Loucy (cell line): ENCODE measurements around the gene FGB.

ENCODE experiments used
- EZH2phosphoT487 ChIP-seq: fragments of 200-600 bp; IDR thresholded peaks from 2 replicates; pipeline ENCODE4 v1.6.1; 2018; ENCODE audit warnings: antibody characterized with exemption, mild to moderate bottlenecking, moderate library complexity, borderline replicate concordance
- TF ChIP-seq, protein P1 (sequence below): fragments of 200-600 bp; sonication (generic); conservative IDR thresholded peaks from 2 replicates; pipeline ENCODE4 v1.5.1; 2014; ENCODE audit warnings: mild to moderate bottlenecking, antibody characterized with exemption, low read length

DNA sequence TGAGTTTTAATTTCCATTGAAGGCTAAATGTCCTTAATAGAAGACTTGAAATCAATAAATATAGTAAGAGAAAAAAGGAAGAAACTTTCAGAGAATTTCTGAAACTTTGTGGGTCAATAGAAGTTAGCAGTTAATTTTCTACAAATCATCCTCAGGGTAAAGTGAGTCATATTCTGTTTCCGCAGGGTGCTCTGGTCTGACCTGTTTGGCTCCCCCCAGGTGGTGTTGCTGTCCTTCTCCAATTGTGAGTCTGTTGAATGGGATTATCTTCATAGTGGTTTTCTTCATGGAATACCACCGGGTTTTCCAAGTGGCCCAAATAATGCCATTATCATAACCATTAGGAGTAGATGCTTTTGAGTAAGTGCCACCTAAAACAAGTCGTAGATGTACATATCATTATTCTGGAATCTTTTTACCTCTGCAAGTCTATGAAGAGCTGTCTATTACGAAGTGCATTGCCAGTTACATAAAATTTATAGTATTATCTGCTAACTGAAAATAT lies 41.9 kb downstream of the FGB start:
- TF ChIP-seq, protein P1, sequence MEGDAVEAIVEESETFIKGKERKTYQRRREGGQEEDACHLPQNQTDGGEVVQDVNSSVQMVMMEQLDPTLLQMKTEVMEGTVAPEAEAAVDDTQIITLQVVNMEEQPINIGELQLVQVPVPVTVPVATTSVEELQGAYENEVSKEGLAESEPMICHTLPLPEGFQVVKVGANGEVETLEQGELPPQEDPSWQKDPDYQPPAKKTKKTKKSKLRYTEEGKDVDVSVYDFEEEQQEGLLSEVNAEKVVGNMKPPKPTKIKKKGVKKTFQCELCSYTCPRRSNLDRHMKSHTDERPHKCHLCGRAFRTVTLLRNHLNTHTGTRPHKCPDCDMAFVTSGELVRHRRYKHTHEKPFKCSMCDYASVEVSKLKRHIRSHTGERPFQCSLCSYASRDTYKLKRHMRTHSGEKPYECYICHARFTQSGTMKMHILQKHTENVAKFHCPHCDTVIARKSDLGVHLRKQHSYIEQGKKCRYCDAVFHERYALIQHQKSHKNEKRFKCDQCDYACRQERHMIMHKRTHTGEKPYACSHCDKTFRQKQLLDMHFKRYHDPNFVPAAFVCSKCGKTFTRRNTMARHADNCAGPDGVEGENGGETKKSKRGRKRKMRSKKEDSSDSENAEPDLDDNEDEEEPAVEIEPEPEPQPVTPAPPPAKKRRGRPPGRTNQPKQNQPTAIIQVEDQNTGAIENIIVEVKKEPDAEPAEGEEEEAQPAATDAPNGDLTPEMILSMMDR: no peak
- no peak for TF ChIP-seq EZH2phosphoT487
